ENCODE data around the gene PDS5B. TPM values are rescaled to one million over a fixed set of nuclear protein-coding genes. Genes with fewer than 3 reads are reported as not detected.

The PDS5B gene
- total and polyA plus RNA-seq, 10 of the 15 experiments (the other 5 are each of a cell fraction or from before 2014, with no cell fraction given): 15.4 to 55.3 (median 30.7) TPM

DNA sequence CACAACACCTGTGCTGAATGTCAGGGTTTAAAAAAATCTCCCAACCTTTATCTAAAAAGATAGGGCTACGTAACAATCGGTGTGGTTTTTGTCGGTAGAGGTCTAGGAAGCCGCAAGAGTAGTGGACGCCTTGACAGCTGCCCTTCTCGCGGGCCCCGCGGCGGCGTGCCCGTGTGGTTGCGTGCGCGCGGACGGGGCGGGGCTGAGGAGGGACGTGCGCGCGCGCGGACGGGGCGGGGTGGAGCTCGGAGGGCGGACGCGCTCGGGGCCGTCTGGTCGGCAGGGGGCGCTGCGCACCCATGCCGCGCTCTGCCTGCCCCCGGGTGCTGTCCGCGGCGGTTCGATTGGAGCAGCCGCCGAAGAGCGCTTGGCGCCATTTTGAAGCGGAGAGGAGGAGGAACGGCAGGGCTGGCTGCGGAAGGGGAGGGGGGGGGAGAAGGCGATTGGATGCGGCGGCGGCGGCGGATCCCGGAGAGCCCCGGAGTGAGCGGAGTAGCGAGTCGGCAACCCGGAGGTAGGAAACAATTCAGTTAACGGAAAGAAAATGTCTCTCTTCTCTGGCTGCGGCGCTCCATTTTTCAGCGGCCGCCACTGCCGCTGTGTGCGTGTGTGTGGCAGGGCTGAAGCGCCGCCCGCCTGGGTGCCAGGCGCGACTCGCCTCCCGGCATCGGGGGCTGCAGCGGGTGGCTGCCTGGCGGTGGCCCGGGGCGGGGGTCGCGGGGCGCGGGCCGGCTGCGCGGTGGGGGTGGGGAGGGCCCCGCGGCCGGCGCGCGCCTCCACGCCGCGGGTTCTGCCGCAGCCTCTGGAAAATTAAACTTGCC is at the start of gene PDS5B (continued):
- no peak for TF ChIP-seq NR2C2 (IDR thresholded peaks at IDR 0.05; ENCODE audit: borderline replicate concordance, control insufficient read depth, insufficient read length, low read depth)
- peak; percentile 47; the same call in 1 of the 2 replicates for TF ChIP-seq GATAD2B (conservative IDR thresholded peaks at IDR 0.05; ENCODE audit: low read depth)
- no peak for TF ChIP-seq KAT2A (conservative IDR thresholded peaks at IDR 0.05; ENCODE audit: control insufficient read depth, low read depth, low read length)
- no peak for TF ChIP-seq MTA3 (IDR thresholded peaks at IDR 0.05; ENCODE audit: borderline replicate concordance, low read length)
- 0 out of 2 replicates have a peak, but pooled peaks have one; percentile 56 for TF ChIP-seq NR2F1 (conservative IDR thresholded peaks at IDR 0.05)
- peak; percentile 64; the same call in 1 of the 2 replicates for TF ChIP-seq DPF2 (IDR thresholded peaks at IDR 0.05)
- peak; percentile 38; the same call in 1 of the 2 replicates for TF ChIP-seq SIN3A (IDR thresholded peaks at IDR 0.05; ENCODE audit: low read depth, low read length)
- TF ChIP-seq MEF2A (IDR thresholded peaks at IDR 0.05; ENCODE audit: insufficient read depth, low read depth, low read length): peak; percentile 65
- TF ChIP-seq KDM1A (IDR thresholded peaks at IDR 0.05; ENCODE audit: borderline replicate concordance): no peak
- no peak for TF ChIP-seq FOXM1 (IDR thresholded peaks at IDR 0.05; ENCODE audit: low read depth, low read length)
- TF ChIP-seq ZNF207 (IDR thresholded peaks at IDR 0.05; ENCODE audit: borderline replicate concordance): peak; percentile 88
- no peak for TF ChIP-seq GABPA (IDR thresholded peaks at IDR 0.05; ENCODE audit: low read depth)
- TF ChIP-seq MYB (IDR thresholded peaks at IDR 0.05; ENCODE audit: borderline replicate concordance, low read depth, low read length): no peak
- TF ChIP-seq, protein P1, sequence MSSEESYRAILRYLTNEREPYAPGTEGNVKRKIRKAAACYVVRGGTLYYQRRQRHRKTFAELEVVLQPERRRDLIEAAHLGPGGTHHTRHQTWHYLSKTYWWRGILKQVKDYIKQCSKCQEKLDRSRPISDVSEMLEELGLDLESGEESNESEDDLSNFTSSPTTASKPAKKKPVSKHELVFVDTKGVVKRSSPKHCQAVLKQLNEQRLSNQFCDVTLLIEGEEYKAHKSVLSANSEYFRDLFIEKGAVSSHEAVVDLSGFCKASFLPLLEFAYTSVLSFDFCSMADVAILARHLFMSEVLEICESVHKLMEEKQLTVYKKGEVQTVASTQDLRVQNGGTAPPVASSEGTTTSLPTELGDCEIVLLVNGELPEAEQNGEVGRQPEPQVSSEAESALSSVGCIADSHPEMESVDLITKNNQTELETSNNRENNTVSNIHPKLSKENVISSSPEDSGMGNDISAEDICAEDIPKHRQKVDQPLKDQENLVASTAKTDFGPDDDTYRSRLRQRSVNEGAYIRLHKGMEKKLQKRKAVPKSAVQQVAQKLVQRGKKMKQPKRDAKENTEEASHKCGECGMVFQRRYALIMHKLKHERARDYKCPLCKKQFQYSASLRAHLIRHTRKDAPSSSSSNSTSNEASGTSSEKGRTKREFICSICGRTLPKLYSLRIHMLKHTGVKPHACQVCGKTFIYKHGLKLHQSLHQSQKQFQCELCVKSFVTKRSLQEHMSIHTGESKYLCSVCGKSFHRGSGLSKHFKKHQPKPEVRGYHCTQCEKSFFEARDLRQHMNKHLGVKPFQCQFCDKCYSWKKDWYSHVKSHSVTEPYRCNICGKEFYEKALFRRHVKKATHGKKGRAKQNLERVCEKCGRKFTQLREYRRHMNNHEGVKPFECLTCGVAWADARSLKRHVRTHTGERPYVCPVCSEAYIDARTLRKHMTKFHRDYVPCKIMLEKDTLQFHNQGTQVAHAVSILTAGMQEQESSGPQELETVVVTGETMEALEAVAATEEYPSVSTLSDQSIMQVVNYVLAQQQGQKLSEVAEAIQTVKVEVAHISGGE (CRISPR knock-in tag; IDR thresholded peaks at IDR 0.05): no peak
- TF ChIP-seq NR2C1 (IDR thresholded peaks at IDR 0.05): no peak
- TF ChIP-seq, protein P2, sequence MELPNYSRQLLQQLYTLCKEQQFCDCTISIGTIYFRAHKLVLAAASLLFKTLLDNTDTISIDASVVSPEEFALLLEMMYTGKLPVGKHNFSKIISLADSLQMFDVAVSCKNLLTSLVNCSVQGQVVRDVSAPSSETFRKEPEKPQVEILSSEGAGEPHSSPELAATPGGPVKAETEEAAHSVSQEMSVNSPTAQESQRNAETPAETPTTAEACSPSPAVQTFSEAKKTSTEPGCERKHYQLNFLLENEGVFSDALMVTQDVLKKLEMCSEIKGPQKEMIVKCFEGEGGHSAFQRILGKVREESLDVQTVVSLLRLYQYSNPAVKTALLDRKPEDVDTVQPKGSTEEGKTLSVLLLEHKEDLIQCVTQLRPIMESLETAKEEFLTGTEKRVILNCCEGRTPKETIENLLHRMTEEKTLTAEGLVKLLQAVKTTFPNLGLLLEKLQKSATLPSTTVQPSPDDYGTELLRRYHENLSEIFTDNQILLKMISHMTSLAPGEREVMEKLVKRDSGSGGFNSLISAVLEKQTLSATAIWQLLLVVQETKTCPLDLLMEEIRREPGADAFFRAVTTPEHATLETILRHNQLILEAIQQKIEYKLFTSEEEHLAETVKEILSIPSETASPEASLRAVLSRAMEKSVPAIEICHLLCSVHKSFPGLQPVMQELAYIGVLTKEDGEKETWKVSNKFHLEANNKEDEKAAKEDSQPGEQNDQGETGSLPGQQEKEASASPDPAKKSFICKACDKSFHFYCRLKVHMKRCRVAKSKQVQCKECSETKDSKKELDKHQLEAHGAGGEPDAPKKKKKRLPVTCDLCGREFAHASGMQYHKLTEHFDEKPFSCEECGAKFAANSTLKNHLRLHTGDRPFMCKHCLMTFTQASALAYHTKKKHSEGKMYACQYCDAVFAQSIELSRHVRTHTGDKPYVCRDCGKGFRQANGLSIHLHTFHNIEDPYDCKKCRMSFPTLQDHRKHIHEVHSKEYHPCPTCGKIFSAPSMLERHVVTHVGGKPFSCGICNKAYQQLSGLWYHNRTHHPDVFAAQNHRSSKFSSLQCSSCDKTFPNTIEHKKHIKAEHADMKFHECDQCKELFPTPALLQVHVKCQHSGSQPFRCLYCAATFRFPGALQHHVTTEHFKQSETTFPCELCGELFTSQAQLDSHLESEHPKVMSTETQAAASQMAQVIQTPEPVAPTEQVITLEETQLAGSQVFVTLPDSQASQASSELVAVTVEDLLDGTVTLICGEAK (IDR thresholded peaks at IDR 0.05; ENCODE audit: borderline replicate concordance): no peak
- TF ChIP-seq, protein P3, sequence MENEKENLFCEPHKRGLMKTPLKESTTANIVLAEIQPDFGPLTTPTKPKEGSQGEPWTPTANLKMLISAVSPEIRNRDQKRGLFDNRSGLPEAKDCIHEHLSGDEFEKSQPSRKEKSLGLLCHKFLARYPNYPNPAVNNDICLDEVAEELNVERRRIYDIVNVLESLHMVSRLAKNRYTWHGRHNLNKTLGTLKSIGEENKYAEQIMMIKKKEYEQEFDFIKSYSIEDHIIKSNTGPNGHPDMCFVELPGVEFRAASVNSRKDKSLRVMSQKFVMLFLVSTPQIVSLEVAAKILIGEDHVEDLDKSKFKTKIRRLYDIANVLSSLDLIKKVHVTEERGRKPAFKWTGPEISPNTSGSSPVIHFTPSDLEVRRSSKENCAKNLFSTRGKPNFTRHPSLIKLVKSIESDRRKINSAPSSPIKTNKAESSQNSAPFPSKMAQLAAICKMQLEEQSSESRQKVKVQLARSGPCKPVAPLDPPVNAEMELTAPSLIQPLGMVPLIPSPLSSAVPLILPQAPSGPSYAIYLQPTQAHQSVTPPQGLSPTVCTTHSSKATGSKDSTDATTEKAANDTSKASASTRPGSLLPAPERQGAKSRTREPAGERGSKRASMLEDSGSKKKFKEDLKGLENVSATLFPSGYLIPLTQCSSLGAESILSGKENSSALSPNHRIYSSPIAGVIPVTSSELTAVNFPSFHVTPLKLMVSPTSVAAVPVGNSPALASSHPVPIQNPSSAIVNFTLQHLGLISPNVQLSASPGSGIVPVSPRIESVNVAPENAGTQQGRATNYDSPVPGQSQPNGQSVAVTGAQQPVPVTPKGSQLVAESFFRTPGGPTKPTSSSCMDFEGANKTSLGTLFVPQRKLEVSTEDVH (IDR thresholded peaks at IDR 0.05; ENCODE audit: low read depth, partially characterized antibody): no peak
- peak; percentile 73; the same call in 1 of the 2 replicates for TF ChIP-seq BACH1 (IDR thresholded peaks at IDR 0.05; ENCODE audit: borderline replicate concordance)
- 0 out of 2 replicates have a peak, but pooled peaks have one; percentile 19 for TF ChIP-seq TCF3 (IDR thresholded peaks at IDR 0.05; ENCODE audit: borderline replicate concordance, insufficient read depth, low read depth, low read length)

Data from GM12878 (cell line).